ENCODE results near the gene AASDH.
A peak's percentile ranks its signal among the peaks of the same experiment; 100 is the strongest.

AASDH gene

DNA sequence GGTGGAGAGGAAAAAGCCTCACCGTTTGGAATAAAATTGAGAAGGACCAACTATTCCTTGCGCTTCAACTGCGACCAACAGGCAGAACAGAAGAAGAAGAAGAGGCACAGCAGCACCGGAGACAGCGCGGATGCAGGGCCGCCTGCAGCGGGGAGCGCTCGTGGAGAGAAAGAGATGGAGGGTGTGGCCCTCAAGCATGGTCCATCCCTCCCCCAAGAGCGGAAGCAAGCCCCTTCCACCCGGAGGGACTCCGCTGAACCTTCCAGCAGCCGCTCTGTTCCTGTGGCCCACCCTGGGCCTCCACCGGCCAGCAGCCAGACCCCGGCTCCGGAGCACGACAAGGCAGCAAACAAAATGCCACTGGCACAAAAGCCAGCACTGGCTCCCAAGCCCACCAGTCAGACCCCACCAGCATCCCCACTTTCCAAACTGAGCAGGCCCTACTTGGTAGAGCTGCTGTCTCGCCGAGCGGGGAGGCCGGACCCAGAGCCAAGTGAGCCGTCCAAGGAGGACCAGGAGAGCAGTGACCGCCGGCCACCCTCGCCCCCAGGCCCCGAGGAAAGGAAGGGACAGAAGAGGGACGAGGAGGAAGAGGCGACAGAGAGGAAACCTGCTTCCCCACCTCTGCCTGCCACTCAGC lies 71.2 kb downstream of the AASDH start:
- DNase-seq (ENCODE audit: low spot score): no peak

DNA sequence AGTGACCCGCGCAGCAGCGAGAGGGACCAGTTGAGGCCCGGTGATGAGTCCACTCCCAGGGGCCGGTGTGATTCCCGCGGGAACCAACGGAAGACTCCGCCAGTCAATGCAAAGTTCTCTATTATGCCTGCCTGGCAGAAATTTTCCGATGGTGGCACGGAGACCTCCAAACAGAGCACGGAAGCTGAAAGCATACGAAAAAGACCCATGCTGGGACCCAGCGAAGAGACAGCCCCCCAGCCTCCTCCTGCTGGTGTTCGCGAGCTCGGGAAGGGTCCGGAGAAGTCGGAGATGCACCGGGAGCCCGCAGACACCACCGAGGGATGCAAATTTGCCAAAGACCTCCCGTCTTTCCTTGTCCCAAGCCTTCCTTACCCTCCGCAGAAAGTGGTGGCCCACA lies 71.7 kb downstream of the AASDH start:
- no peak for DNase-seq (ENCODE audit: low spot score)

DNA sequence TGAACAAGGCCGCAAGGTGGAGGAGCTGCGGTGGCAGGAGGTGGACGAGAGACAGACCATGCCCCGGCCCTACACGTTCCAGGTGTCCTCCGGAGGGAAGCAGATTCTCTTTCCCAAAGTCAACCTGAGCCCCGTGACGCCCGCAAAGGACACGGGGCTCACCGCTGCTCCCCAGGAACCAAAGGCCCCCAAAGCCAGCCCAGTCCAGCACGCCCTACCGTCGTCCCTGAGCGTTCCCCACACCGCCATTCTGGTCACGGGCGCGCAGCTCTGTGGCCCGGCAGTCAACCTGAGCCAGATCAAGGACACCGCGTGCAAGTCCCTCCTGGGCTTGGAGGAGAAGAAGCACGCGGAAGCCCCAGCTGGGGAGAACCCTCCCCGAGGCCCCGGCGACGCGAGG lies 72.2 kb downstream of the AASDH start:
- no peak for DNase-seq (ENCODE audit: low spot score)

DNA sequence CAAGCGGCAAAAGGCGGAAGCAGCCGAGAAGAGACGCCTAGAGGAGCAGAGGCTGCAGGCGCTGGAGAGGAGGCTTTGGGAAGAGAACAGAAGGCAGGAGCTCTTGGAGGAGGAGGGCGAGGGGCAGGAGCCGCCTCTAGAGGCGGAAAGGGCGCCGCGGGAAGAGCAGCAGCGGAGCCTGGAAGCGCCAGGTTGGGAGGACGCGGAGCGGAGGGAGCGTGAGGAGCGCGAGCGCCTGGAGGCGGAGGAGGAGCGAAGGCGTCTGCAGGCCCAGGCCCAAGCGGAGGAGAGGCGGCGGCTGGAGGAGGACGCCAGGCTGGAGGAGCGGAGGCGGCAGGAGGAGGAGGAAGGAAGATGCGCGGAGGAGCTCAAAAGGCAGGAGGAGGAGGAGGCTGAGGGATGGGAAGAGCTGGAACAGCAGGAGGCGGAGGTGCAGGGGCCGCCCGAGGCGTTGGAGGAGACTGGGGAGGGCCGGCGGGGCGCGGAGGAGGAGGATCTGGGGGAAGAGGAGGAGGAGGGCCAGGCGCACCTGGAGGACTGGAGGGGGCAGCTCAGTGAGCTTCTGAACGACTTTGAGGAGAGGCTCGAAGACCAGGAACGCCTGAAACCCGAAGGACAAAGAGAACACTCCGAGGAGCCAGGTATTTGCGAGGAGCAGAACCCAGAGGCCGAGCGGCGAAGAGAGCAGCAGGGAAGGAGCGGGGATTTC lies 72.9 kb downstream of the AASDH start:
- DNase-seq (ENCODE audit: low spot score): no peak

DNA sequence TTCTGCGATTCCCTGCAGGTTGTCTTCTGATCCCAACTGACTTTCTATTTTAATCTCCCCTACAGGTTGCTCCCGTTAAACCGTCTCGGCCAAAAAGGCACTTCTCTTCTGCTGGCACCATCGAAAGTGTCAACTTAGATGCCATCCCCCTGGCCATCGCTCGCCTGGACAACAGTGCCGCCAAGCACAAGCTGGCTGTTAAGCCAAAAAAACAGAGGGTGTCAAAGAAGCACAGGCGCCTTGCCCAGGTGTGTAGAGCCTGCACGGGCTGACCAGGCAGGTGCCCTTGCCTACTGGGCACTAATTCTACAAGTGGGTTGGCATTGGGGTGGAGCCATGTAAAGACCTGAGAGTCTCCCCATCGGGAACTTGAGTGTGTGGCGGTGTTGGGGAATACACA lies 74.2 kb downstream of the AASDH start:
- DNase-seq (ENCODE audit: low spot score): no peak

DNA sequence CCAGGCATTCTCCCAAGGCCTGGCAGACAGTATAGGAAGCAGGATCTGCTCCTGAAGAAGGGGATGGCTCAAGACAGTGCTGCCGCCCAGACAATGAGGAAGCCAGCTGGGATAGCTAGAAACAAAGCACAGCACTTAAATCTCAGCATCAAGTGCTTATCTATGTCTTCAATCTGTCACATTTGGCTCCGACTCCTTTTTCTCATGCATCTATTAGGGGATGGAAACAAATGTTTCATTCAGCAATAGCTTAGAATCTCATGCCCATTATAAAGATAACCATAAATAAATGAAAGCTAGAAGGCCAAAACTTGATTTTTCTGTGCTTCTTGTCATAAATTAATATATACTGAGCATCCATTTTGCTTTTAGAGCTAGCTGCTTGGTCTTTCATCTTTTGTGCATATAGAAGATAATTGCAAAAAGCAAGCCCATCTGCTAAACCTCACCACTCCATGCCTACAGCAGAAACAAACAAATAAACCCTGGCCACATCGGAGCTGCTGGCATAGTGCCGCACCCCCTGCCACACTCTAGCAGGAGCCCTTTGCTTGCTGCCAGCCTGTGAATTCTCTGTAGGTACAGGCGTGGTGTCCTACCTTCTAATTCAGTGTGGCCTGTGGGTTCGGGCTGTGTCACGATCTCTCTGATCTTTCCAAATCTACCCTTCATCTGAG lies 75.9 kb downstream of the AASDH start:
- no peak for DNase-seq (ENCODE audit: low spot score)

DNA sequence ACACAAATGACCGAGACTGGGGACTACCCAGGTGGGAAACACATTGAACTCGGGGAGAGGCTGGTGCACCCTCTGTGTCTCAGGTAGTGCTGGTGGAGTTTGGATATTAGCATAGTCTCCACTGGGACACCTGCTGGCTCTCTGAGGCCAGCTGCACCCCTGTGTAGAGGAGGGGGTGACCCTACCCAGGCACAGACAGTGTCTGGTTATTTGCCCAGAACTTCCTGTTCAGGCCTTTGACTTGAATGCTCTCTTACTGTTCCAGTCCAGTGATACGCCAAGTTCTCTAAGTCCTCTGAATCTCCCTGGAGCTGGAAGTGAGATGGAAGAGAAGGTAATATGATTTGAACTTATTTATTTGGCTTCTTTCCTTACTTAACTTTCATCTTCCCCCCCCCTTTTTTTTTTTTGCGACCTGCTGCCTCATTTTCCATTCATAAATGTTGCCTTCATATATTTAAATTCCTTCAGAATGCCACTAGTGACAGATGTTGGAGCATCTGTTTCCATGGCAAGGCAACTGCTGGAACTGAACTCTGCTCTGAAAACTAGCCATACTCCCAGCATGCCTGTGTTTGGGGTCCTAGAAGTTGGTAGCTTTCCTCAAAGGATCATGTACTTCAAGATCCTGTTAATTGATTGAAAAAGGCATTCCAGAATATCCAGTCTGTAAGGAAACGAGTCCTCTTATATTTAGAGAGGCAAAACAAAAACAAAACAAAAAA lies 76.7 kb downstream of the AASDH start:
- no peak for DNase-seq (ENCODE audit: low spot score)

DNA sequence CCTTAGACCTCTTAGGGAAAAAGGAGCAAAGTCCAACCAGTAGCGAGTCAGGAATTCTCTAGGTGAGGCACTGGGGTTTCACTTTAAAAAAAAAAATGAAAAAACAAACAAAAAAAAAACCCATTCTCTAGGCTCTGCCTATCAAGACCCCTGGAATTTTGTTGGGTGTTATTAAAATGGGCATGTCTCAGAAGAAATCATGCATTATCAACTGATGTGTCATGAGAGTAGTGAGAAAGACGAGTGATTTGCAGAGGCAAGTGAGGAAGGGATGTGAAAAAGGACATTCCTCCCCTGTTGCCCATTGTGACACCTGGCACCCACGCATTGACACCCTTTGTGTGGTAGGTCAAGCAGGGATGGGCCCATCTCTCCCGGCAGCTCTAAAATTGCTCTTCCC lies 78.9 kb downstream of the AASDH start:
- DNase-seq (ENCODE audit: low spot score): no peak

DNA sequence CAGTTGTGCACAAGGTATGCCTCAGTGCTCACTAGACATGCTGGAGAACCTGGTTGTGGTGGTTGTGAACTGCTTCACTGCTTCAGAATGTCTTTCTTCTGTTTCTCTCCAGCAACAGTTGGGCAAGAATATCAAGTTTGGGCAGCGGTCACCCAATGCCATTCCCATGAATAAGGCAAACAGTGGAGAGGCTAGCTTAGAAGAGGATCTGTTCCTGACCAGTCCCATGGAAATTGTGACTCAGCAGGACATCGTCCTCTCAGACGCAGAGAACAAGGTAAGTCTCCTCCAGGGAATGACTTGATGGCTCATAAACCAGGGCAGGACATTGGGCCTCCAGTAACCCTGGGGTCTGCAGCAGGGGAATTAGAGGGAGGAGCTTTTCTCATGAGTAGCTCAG lies 79.9 kb downstream of the AASDH start:
- DNase-seq (ENCODE audit: low spot score): no peak

DNA sequence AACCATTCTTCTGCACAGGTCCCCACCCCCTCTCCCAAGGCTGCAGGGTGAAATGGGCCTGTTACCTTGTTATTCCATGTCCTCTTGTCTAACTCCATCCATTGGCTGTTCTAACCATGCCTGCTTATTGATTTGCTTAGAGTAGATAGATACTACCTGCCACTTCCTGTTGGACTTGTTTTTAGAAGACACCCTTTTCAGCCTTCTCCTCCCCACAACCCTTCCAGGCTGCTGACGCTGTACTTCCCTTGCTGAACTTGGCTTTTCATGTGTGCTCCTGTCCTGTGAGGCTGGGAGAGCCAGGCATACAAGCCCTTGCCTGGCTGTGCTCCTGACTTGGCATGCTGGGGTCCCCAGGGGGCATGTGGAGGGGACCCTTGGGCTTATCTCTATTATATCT lies 81.9 kb downstream of the AASDH start:
- DNase-seq (ENCODE audit: low spot score): no peak

DNA sequence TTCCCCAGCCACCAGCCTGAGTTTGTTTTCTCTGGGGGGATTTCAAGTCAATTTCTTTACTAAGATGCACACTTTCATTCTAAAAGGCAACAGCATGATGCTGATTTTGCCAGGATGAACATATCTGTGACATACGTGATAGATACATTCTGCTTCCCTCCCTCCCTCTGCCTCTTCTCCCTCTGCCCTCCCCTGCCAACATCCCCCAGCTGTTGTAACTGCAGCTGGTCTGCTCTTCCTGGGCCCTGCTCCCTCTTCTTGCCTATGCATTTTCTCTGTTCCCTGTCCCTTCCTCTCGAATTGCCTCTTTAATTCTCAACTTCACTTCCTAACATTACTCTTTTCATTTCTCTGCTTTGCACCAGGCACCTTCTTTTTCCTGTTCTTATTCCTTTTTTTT lies 83.4 kb downstream of the AASDH start:
- no peak for DNase-seq (ENCODE audit: low spot score)

DNA sequence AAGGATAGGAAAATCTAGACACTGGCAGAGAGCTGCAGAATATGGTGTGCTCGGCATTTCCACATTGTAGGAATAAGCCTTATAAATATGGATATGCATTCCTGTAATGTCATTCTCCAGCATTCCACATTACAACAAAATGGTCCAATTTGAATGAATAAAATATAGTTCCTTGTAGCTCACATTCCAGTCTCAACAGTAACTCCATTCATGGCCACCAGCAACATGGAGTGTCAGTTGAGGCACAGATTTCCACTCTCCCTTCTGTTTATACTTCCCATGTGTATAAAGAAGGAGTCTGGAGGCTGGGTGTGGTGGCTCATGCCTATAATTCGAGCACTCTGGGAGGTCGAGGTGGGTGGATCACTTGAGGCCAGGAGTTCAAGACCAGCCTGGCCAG lies 84.5 kb downstream of the AASDH start:
- no peak for DNase-seq (ENCODE audit: low spot score)

DNA sequence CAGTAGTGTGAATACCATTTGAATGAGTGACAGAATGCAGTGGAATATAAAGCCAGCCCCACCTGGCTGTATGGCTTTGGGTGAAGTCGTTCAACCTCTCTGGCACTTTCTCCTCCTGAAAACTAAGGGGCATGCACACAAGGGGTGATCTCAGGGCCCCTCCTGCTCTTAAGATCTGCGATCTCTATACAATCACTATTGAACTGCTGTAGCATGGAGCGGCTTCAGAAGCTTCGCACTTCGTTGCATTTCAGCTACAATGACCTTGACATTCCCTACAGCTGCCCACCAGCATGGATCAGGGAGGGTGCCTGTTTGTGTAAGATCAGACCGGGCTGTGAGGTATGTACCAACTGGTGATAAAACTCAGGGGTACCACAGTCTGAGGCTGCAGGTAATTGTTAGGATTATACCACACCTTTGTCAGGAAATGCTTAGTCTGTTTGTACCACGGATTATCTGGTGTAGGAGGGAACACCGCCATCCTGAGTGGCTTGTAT lies 85.2 kb downstream of the AASDH start:
- no peak for DNase-seq (ENCODE audit: low spot score)

DNA sequence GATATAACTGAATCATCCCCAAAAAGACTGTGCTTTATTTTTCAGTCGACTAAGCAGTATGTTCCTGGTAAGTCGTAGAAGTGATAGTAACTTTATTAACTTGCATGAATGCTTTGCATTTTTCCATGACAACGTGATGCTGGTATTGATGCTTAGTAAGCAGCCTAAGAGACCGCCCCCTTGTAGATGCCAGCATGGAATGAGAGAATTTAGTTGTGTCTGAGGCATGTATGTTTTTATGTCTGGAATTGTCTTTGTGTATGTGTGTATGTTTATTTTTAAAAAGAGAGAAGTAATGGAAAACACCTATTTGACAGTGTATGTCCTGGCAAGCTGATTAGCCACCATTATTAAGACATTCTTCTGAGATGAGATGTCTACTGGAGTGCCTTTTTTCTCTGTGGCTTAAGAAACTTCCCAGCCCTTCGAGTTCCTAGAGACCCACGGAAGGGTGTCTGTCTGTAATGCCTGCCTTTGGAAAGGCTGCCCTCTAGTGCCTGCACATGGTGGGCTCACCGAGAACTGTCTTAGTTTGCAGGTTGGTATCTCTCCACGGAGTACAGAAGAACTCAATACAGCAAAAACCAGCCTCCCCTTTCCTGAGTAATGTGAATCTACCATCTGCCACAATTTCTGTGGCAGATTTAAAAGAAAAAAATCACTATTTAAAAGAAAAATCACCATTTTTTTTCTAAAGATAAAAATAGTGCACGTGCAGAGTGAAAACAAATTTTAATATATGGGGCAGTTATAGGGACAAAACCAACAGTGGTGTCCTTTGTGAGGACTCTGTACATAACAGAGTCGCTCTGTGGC lies 85.9 kb downstream of the AASDH start:
- DNase-seq (ENCODE audit: low spot score): peak; percentile 71

DNA sequence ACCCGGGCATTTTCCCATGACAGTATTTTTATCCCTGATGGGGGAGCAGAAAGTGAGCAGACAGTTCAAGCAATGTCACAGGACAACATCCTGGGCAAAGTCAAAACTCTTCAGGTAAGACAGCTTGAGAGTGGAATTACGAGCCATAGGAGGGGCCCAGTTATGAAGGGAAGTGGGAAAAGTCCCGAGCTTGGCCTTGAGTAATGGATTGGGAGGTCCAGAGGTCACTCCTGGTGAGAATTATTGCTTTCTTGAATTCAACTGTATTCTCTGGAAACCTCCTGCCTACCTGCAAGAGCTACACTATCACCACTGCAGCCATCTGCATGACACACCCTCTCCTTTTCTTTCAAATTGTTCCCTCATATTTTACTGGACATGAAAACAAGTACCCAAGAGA lies 89.1 kb downstream of the AASDH start:
- no peak for DNase-seq (ENCODE audit: low spot score)

DNA sequence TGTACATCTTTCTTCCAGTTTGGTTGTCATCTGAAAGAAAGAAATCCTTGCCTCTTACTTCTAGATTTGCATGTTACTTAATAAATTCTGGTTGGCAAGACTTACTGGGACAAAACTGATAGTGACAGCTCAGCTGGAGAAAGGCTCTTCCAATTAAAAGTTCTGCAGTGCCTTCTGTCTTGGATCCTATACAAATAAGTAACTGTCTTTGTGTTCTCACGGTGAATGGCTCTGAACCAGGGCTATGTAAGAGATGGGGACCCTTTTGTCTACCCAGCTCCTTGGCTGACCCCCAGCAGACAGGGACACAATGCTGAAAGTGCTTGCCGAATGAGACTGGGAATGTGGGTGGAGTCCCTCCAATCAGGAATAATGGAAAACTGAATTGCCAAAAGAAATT lies 89.5 kb downstream of the AASDH start:
- no peak for DNase-seq (ENCODE audit: low spot score)

DNA sequence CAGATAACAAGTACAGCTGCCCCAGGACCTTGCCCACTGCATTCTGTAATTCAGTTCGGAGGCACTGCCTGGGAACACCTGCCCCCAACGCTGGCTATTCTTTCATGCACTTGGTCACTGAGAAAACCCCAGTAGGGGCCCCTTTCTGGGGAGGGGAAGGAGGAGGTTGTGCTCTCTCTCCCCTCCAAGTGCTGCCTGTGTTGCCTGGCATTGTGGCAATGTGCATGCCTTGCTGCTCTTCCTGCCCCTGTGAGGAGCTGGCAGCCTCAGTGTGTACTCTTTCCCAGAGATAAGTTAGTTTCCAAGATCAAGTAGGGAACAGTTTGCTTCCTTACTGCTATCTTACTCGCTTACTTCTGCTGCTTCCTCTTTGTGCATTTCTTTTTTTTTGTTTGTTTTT lies 90.8 kb downstream of the AASDH start:
- DNase-seq (ENCODE audit: low spot score): no peak

DNA sequence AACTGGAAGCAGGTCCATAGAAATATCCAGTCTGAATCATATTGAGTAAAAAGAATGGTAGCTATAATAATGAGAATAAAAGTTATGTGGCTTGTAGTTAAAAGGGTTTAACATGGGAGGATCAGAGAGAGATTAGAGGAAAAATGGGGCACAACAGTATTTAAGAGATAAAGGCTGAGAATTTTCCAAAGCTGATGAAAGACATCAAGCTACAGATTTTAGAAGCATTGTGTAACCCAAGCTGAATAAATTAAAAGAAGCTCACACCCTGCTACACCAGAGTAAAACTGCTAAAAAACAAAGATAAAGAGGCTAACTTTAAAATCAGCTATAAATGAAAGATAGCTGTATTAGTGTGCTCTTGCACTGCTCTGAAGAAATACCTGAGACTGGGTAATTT lies 94.2 kb downstream of the AASDH start:
- no peak for DNase-seq (ENCODE audit: low spot score)

DNA sequence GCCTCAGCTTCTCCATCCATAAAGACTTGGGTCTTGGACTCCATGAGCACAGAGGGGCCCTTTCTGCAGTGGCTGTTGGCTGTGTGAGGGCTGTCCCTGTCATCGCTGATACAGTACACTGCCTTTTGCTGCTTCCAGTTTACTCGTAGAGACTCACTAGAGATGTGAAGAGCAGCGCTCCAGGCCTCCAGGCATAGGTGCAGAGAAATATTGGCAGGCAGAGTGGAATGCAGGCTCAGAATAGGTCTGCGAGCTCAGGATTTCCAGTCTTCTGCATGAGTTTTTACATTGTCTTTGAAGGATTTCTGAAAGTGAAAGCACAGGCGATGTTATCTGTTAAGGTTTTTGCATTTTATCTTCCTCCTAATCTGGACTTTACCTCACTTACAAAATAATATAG lies 97.4 kb downstream of the AASDH start:
- DNase-seq (ENCODE audit: low spot score): no peak

DNA sequence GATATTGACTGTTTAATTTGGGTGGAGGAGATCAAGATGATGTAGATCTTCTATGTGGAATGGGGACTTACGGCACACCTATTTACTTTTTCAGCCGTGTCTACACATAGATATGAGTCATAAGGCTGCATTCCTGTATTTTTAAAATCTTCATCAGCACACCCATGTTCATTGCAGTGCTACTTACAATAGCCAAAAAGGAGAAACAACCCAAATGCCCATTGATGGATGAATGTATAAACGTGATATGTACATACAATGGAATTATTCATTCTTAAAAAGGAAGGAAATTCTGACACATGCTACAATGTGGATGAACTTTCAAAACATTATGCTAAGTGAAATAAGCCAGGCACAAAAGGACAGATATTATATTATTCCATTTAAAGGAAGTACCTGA lies 98.6 kb downstream of the AASDH start:
- DNase-seq (ENCODE audit: low spot score): no peak
